HG03196 (cell line): ENCODE results near the gene PSTPIP1.
A peak's percentile ranks its signal among the peaks of the same experiment; 100 is the strongest.

ENCODE experiments used
- ATAC-seq: cut with Tn5 transposase; IDR thresholded peaks from one replicate; pipeline ENCODE4 v1.9.1; 2021; ENCODE audit not compliant: unreplicated experiment

The PSTPIP1 gene

GRCh38 chr15:77067691-77068367, 72.9 kb downstream of the PSTPIP1 start:
- ATAC-seq = no peak

GRCh38 chr15:77068633-77069032, 73.7 kb downstream of the PSTPIP1 start:
- no peak for ATAC-seq

GRCh38 chr15:77069521-77070121, 74.7 kb downstream of the PSTPIP1 start:
- no peak for ATAC-seq

GRCh38 chr15:77070180-77070494, 75.2 kb downstream of the PSTPIP1 start:
- no peak for ATAC-seq

GRCh38 chr15:77070495-77071304, 75.8 kb downstream of the PSTPIP1 start, which contains the start of gene TSPAN3:
TSS of gene TSPAN3 (minus strand) at chr15:77071109. CDS start at chr15:77070954, 155 bp downstream.
- ATAC-seq = peak; percentile 94

- no peak for ATAC-seq
Observed at GRCh38 chr15:77071305-77072223, 76.6 kb downstream of the PSTPIP1 start.

- no peak for ATAC-seq
Observed at GRCh38 chr15:77074350-77074749, 79.4 kb downstream of the PSTPIP1 start.

- no peak for ATAC-seq
Observed at GRCh38 chr15:77075528-77075927, 80.6 kb downstream of the PSTPIP1 start.

GRCh38 chr15:77076323-77076915, 81.5 kb downstream of the PSTPIP1 start:
- ATAC-seq = no peak

GRCh38 chr15:77081971-77082370, 87.0 kb downstream of the PSTPIP1 start:
- ATAC-seq = no peak

- peak; percentile 69 for ATAC-seq
Observed at GRCh38 chr15:77083381-77084160, 88.6 kb downstream of the PSTPIP1 start.

GRCh38 chr15:77084436-77084835, 89.5 kb downstream of the PSTPIP1 start:
- ATAC-seq = no peak

- no peak for ATAC-seq
Observed at GRCh38 chr15:77085297-77085696, 90.4 kb downstream of the PSTPIP1 start.
